ENCODE results near the gene FAM227A.
A peak's percentile ranks its signal among the peaks of the same experiment; 100 is the strongest.

The FAM227A gene

DNA sequence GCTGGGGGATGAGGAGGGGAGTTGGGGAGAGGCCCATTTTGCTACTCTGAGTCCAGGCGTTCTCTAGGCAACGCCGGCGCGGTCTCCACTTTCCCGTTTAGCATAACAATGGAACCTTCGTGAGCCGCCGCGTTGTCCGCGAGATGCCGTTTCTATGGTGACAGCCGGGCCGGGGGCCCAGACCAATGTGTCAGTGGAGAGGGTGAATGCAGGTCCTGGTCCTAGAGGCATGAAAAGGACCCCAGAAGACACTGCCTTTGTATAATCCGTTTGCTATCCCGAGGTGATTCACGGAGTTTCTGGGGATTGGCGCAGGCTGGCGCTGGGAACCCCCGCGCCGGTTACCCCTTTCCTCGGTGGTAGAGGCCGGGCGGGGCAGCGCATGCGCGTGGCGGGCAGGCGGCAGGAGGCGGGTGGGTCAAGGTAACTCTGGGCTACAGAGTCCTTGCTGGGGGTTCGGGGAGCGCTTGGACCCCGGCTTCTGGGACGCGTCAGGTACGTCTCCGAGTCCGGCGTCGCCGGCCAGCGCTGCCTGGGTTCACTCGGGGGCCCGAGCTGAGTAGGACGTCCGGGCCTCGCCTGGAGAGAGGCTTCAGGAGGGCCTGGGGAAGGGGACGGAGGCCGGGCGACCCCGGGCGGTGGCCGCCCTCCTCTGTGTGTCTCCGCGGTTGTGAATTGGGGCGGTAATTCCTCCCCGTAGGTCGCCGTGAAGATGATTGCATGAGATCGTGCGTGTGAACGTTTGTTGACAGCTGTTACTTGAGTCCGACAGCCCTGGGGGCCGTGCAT lies at the start of gene FAM227A, which contains the start of gene CBY1:
FAM227A (minus strand) TSS at position 137 of the 789 bp plus-strand sequence. CDS start 6,224 bp downstream, outside the sequence.
CBY1 (plus strand) TSS at position 383 of the 789 bp plus-strand sequence. CDS start 11,417 bp downstream, outside the sequence.
- DNase-seq = peak; percentile 85 to 88

- peak; percentile 94 to 96 for DNase-seq
Observed at GRCh38 chr22:38705235-38706100, 49.3 kb upstream of the FAM227A start, which contains the start of gene GTPBP1. TSS of gene GTPBP1 (plus strand) at chr22:38705944. CDS start at chr22:38705956, 12 bp downstream.

DNA sequence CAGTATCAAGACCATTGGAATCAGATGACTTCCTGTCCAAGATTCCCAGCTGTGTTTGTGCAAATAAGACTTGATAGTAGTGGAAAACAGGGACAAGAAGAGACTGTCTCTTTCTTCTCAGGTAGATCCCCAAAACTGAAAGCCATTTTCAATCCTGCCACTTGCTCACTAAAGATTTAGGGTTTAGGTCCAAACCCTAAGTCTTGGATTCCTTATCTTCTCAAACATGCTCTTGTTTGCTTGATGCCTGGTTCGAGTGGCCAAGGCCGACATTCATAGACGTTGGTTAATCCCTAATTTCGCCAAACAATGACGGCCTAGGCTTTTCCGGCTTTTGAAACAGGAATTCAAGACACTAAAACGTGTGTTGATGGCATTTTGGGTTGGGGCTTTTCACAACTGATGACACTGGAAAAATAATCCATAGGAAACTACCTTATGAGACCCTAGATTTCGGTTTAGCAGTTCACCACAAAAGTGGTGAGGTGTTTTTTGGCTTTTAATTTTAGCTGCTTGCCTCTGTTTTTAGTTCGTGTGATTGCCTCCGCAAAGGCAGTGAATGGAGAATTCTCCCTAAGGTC lies 48.6 kb upstream of the FAM227A start:
- no peak for DNase-seq

GRCh38 chr22:38700789-38701628 lies 44.8 kb upstream of the FAM227A start, which contains the start of gene JOSD1:
TSS of gene JOSD1 (minus strand) at chr22:38700943. CDS start at chr22:38699987, 956 bp downstream.
- peak; percentile 98 for DNase-seq

GRCh38 chr22:38700270-38700788 lies 44.1 kb upstream of the FAM227A start:
- DNase-seq = peak; percentile 57 to 61

DNA sequence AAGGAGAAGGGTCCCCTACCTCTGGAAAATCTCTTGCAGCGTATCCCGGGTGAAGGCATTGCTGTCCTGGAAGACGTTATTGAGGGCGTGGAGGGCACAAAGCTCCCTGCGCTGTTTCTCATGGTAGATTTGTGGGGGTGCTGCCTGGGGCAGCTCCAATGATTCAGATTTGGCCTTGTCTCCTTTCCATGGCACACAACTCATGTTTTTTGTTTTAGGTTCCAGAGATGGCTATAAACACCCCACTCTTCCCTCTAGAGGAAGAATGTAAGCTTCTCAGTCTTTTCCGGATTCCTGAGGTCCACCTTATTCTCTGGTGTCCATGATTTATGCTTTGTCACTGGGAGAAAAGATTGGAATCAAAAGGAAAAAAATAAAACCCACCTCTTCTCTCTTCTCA lies 43.6 kb upstream of the FAM227A start:
- no peak for DNase-seq

DNA sequence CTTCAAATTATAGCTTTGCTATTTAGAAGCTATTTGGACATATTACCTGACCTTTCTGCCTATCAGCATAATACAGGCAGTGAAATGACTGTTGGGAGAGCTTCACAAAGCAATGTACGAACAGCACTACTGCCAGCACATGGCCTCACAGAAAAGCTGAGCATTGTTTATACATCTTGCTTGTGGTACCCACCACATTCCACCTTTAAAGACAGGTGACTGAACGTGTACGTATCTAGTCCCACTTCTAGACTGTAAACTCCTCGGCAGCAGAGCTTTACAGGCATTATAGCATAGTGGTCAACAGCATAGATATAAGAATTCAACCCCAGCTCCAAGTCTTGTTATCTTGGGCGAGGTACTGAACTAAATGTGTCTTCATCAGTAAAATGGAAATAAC lies 43.0 kb upstream of the FAM227A start:
- no peak for DNase-seq

- no peak for DNase-seq
Observed at GRCh38 chr22:38698407-38699094, 42.4 kb upstream of the FAM227A start.

DNA sequence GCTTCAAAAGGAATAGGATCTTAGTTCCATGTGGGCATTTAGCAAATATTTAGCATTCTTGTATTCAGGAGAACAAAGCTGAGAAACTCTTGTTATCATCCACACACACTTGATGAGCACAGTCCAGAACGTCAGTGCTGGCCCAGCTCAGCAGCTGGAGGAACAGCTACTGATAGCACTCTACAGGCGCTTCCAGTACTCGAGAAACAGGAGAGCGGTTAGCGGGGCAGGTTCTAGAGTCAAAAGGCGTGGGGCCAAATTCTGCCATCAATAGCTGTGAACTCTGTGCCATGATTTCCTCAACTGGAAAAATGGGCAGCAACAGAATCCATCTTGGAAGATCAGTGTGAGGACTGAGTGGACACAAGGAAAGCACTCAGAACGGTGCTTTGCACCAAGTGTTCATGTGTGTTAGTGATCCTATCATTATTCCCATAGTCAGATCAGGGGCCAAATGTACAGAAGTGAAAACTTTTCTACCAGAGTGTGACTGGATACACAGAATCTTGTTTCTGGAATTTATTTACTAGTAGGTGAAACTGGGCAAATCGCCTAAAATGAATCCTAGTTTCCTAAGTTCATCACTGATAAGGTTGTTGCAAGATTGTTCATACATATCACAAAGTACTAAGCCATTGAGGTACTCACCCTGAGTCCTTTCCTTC lies 41.4 kb upstream of the FAM227A start:
- no peak for DNase-seq

DNA sequence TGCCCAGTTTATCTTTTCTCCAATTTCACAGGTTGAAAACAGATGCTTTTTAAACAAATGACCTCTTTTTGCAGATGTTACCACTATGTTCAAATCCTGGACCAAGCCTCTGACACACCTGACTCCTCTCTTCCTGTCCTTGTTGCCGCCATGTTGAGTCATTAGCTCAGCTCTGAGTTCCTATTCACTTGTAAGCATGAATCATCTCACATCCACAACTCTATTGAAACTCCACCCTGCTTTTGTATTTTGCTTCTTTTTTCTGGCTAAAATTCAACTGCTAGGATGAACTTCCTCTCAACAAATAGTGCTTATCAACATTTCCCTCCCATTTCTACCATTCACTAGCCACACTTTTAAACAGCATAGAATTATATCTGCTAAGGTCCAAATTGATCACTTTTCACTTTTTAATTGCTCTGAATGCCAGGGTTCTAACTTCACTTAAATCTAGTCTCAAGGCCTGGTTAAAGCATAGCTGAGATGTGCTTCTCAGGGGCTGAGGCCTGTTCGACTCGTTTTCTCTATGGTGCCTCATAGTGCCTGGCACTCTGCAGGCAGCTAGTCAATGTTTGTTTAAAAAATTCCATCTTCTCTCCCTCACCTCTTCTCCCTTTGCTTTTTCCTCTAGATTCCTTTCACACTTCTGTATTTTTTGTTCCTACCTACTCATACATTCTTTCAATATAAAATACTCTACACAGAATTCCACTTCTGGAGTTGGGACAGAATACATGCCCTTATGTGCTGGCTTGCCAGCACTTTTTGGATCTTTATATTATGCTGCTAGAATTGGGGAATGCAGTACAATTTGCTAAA lies 40.6 kb upstream of the FAM227A start:
- DNase-seq = peak; percentile 31 to 56

- DNase-seq = no peak
Observed at GRCh38 chr22:38694940-38695339, 38.7 kb upstream of the FAM227A start.

- no peak for DNase-seq
Observed at GRCh38 chr22:38694049-38694448, 37.9 kb upstream of the FAM227A start.

GRCh38 chr22:38689651-38690050 lies 33.5 kb upstream of the FAM227A start:
- DNase-seq = no peak

- no peak for DNase-seq
Observed at GRCh38 chr22:38685761-38686160, 29.6 kb upstream of the FAM227A start.

GRCh38 chr22:38684895-38685294 lies 28.7 kb upstream of the FAM227A start:
- no peak for DNase-seq

GRCh38 chr22:38681582-38682335 lies 25.6 kb upstream of the FAM227A start, which contains the start of gene TOMM22:
TSS of gene TOMM22 (plus strand) at chr22:38681957. CDS start at chr22:38681979, 22 bp downstream.
- DNase-seq = peak; percentile 83 to 87

- no peak for DNase-seq
Observed at GRCh38 chr22:38675833-38676232, 19.6 kb upstream of the FAM227A start.

DNA sequence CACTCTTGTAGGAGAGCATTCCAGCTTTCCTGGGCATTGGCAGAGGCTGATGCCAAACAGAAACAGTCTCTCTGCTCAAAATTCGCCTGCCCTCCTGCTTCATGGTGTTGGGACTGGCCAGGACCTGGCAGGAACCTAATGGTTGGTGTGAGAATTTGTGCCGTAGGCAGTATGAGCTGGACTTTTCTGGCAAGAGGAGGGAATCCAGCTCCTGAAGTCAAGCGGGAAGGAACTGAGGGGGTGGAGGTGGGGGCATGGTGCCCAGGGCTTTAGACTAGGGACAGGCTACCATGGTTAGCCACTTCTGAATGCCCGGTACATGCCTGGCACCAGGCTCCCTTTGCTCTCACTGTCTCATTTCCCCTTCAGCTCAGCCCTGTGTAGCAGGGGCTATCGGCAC lies 18.7 kb upstream of the FAM227A start:
- DNase-seq = no peak

All from activated CD4-positive, alpha-beta T cell treated with anti-CD3 and anti-CD28 coated beads, Interleukin-2, amount 50 U/mL, for 48 hours (primary cell).